Measurements from ENCODE around the gene COQ10A.

The COQ10A gene

DNA sequence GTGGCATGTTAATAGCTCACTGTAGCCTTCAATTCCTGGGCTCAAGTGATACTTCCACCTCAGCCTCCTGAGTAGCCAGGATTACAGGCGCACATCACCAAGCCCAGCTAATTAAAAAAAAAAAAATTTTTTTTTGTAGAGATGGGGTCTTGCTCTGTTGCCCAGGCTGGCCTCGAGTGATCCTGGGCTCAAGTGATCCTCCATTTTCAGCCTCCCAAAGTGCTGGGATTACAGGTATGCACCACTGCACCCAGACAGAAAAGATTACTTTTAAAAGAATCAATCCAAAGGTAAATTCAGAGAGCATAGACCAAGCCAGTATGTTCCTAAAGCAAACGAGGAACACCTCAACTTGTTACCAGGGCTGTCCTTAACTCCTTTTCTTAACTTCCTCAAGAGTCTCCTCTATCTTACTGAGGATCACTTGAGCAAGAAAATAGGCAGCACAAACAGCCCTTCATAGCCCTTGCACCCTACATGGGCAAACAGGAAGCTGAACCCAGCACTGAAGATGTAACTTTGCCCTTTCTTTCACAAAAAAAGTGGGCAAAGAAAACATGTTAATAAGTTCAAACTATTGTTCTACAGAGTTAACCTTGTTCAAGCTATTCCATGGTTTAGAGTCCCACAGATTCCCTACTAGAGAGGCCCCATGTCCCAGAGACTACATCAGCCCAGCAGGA lies 22.1 kb downstream of the COQ10A start:
- TF ChIP-seq, protein P1, sequence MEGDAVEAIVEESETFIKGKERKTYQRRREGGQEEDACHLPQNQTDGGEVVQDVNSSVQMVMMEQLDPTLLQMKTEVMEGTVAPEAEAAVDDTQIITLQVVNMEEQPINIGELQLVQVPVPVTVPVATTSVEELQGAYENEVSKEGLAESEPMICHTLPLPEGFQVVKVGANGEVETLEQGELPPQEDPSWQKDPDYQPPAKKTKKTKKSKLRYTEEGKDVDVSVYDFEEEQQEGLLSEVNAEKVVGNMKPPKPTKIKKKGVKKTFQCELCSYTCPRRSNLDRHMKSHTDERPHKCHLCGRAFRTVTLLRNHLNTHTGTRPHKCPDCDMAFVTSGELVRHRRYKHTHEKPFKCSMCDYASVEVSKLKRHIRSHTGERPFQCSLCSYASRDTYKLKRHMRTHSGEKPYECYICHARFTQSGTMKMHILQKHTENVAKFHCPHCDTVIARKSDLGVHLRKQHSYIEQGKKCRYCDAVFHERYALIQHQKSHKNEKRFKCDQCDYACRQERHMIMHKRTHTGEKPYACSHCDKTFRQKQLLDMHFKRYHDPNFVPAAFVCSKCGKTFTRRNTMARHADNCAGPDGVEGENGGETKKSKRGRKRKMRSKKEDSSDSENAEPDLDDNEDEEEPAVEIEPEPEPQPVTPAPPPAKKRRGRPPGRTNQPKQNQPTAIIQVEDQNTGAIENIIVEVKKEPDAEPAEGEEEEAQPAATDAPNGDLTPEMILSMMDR (conservative IDR thresholded peaks at IDR 0.05; ENCODE audit: control insufficient read depth, insufficient read depth, low read depth, low read length), result no peak
- no peak for DNase-seq (ENCODE audit: low read depth)
- no peak overlapping the region for H3K4me3 ChIP-seq (ENCODE audit: control insufficient read depth, low read depth, low read length)

DNA sequence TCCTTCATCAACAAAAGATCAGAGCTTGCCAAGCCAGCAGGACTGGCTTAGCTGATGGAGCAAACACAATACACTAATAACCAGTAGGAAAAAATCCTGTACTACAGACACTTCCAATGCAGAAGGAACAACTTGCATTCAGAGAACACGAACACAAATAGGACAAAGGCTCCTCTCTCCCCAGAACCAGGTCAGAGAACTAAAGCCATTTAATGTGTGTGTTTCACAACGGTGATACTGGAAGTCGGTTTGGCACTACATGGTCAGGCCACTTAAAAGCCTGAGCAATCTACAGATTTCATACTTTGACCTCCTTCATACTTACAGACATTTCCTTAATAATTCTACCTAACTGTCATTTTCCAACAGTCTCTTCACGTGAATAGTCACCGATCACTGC lies 27.1 kb downstream of the COQ10A start:
- TF ChIP-seq, protein P1 (conservative IDR thresholded peaks at IDR 0.05; ENCODE audit: control insufficient read depth, insufficient read depth, low read depth, low read length), result no peak
- H3K4me3 ChIP-seq (ENCODE audit: control insufficient read depth, low read depth, low read length), result no peak overlapping the region
- DNase-seq (ENCODE audit: low read depth), result no peak

DNA sequence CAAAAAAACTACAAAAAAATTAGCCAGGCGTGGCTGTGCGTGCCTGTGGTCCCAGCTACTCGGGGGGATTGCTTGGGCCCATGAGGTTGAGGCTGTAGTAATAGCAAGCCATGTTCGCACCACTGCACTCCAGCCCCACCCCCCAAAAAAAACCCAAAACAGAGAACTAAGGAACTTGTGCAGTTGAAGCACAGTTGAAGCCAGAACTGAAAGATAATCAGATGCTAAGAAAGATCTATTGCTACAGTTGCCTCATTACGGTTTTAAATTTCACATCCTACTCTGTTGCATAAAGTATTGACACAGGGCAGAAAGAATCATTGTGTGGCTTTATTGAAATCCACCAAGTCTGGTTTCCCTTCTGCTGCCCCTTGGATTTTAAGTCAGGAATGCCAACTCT lies 29.6 kb downstream of the COQ10A start:
- H3K4me3 ChIP-seq (ENCODE audit: control insufficient read depth, low read depth, low read length), result no peak overlapping the region
- TF ChIP-seq, protein P1 (conservative IDR thresholded peaks at IDR 0.05; ENCODE audit: control insufficient read depth, insufficient read depth, low read depth, low read length), result no peak
- DNase-seq (ENCODE audit: low read depth), result no peak

DNA sequence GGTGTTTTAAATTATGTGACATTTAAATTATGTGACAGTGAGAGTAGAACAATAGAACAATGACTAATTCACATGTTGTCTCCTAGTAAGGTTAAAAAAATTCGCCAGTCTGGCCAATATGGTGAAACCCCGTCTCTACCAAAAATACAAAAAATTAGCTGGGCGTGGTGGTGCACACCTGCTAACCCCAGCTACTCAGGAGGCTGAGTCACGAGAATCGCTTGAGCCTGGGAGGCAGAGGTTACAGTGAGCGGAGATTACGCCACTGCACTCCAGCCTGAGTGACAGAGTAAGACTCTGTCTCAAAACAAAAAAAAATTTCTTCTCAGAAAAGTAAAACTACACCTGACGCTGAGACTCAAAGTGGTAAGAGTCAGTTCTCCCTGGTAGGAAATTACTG lies 30.7 kb downstream of the COQ10A start:
- DNase-seq (ENCODE audit: low read depth), result no peak
- no peak overlapping the region for H3K4me3 ChIP-seq (ENCODE audit: control insufficient read depth, low read depth, low read length)
- TF ChIP-seq, protein P1 (conservative IDR thresholded peaks at IDR 0.05; ENCODE audit: control insufficient read depth, insufficient read depth, low read depth, low read length), result no peak

DNA sequence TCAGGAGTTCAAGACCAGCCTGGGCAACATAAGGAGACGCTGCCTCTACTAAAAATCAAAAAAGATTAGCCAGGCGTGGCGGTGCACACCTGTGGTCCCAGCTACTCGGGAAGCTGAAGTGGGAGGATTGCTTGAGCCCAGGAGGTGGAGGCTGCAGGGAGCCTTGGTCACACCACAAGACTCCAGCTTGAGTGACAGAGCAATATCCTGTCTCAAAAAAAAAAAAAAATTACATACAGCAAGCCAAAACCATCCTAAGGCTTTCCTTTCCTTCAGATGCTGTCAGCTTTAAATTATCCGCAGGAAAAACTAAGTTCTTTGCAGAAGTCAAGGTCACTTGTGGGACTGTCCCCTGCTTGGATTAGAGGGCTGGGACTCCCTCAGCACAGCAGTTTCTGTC lies 32.1 kb downstream of the COQ10A start:
- peak overlapping the region; percentile 97 for H3K4me3 ChIP-seq (ENCODE audit: control insufficient read depth, low read depth, low read length)
- DNase-seq (ENCODE audit: low read depth), result no peak
- TF ChIP-seq, protein P1 (conservative IDR thresholded peaks at IDR 0.05; ENCODE audit: control insufficient read depth, insufficient read depth, low read depth, low read length), result no peak

DNA sequence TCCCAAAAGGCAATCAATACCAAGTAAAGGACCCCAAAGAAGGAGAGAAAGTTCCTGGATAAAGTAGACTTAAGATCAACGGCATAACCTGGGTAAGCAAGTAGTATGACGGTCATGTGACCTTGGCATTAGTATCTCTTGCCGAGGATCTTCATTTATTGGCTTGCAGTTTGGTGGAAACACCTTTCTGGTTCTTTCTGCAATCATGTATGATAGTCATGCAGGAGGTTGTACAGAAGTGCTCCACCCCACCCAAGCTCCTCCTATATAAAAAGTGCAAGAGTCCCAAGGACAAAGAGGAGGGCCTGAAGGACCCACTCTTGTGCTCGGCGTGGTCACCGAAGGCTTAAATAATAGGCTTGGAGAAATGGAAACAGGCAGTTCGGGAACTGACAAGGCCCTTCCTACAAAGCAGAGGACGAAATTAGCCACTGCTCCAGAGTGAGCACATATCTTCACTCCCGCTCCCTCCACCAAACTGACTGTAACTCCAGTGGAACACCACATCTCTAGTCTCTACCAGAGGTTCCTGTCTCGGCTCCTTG lies 32.6 kb downstream of the COQ10A start:
- peak; percentile 23 for DNase-seq (ENCODE audit: low read depth)
- peak overlapping the region; percentile 97 for H3K4me3 ChIP-seq (ENCODE audit: control insufficient read depth, low read depth, low read length)
- TF ChIP-seq, protein P1 (conservative IDR thresholded peaks at IDR 0.05; ENCODE audit: control insufficient read depth, insufficient read depth, low read depth, low read length), result no peak
